ENCODE results near the gene PARP8.
"Not testable (repeated sequence)": the region's sequence is repeated elsewhere in the genome, so short reads cannot be mapped to it uniquely, and the experiment has no call there.

PARP8 gene, protein sequence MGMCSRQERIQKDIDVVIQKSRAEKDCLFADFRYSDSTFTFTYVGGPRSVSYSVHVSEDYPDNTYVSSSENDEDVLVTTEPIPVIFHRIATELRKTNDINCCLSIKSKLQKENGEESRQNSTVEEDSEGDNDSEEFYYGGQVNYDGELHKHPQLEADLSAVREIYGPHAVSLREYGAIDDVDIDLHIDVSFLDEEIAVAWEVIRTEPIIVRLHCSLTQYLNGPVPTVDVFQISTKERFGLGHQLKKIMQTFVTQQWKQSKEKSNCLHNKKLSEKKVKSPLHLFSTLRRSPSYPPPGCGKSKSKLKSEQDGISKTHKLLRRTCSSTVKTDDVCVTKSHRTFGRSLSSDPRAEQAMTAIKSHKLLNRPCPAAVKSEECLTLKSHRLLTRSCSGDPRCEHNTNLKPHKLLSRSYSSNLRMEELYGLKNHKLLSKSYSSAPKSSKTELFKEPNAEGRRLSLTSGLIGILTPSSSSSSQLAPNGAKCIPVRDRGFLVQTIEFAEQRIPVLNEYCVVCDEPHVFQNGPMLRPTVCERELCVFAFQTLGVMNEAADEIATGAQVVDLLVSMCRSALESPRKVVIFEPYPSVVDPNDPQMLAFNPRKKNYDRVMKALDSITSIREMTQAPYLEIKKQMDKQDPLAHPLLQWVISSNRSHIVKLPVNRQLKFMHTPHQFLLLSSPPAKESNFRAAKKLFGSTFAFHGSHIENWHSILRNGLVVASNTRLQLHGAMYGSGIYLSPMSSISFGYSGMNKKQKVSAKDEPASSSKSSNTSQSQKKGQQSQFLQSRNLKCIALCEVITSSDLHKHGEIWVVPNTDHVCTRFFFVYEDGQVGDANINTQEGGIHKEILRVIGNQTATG

DNA sequence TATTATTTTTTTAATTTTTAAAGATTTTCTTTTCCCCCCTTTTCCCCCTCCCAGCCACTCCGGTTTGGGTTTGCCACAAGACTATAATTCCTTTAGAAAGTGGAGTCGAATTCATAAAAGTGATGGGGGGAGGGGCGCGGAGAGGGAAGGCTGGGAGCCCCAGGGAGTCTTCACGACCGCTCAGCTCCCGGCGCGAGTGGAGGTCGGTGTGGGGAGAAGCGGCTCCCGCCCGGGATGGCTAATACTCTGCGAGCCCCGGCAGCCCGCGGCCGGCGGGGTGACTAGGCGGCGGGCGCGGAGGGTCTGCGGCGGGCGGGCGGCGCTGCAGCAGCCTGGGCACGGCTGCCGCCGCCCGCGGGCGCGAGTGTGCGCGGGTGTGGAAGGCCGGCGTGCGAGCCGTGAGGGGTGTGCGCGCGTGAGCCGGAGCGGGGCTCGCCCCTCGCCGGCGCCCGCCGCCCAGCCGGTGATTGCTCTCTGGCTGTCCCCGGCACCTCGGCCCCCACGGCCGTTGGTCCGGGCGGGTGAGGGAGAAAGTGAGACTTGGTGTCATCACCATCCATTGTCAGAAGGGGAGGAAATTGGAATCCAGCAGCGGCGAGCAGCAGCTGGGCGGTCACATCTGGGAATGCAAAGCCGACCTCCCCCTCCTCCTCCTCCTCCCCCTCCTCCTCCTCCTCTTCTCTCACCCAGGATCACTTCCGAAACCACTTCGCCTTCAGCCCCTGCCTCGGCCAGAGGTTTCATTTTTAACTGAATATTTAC, at the start of gene PARP8:
PARP8 (plus strand) TSS at position 377 of the 762 bp plus-strand sequence. CDS start 459 bp downstream, outside the sequence.
- DNase-seq: no peak

DNA sequence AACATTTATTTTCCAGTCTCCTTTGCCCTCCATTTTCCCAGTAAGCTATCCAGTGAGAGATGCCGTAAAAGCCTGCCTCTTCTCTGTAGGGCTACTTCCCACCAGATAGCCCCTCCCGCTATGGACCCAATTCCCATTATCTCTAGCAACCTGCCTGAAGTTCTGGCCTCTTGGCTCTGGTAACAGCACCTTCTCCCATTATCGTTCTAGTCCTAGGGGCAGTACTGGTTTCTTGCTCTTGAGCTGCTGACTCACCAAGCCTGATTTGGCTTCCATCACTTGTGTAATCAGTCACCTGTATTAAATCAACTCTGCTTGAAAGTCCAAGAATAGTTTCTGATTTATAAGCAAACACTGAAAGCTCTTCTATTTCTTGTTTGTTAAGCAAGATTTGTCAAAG, 42.8 kb upstream of the PARP8 start:
- DNase-seq: no peak

DNA sequence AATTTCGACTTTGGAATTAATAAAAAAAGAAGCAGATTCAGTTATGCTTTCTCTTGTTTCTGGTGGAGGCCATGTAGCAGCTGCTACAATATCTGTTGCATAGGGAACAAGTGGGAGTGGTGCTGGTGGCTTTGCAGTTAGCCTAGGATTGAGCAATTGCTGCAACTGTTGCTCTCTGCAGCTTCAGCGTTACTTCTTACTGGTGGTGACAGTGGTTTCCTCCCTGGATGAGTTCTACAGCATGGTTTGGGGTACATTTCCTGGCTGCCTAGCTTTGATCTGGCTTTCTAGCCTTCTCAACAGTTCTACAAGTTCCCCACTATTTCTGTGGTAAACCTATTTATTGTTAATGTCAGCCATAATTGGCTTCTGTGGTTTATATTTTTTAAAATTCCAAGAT, 31.6 kb upstream of the PARP8 start:
- not testable (repeated sequence) for DNase-seq

DNA sequence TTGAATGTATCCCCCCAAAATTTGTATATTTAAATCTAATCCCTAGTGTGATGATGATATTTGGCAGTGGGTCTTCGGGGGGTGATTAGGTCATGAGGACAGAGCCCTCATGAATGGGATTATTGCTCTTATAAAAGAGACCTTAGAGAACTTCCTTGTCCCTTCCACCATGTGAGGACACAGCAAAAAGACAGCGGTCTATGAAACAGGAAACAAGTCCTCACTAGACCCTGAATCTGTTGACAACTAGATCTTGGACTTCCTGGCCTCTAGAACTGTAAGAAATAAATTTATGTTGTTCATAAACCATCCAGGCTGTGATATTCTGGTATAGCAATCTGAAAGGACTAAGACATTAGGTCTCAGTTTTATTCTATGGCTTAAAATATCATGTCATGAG, 28.9 kb upstream of the PARP8 start:
- DNase-seq: not testable (repeated sequence)

DNA sequence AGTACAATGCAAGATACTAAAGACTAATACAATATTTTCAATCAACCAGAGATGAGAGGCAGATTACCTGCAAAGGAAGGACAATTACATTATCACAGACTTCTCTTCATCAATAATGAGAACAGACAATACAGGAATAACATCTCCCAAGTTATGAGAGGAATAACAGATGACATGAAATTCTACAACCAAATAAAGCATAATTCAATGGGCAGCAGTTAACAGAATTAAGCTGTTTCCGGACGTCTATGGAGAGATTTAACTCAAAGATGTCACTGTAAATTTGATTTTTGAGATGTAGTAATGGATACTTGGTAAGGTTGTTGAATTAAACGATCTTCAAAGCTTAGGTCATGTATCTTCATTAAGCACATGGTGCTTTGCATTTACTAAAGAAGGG, 19.8 kb upstream of the PARP8 start:
- no peak for DNase-seq

DNA sequence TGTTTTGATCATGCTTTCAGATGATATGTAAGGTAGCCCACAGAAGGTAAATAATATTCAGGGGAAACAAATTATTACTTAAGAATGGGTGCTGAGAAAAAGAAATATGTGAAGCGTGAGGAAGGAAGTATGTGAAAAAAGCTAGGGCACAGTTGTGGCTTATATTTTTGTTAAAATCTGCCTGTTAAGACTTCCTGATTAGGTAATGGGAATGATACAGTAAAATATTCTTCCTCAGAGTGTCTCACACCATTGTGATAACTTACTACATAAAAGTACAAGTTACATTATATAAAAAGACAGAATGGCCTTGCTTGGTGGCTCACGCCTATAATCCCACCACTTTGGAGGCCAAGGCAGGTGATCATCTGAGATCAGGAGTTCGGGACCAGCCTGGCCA, 18.7 kb upstream of the PARP8 start:
- DNase-seq: no peak

DNA sequence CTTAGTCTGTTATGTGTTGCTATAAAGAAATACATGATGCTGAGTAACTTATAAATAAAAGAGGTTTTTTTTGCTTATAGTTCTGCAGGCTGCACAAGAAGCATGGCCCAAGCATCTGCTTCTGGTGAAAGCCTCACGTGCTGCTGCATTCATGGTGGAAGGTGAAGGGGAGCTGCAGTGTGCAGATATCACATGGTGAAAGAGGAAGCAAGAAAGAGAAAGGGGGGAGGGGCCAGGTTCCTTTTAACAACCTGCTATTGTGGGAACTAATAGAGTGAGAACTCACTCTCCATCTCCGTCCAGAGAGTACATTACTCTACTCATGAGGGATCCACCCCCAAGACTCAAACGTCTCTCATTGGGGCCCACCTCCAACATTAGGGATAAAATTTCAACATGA, 12.5 kb upstream of the PARP8 start:
- DNase-seq: no peak

DNA sequence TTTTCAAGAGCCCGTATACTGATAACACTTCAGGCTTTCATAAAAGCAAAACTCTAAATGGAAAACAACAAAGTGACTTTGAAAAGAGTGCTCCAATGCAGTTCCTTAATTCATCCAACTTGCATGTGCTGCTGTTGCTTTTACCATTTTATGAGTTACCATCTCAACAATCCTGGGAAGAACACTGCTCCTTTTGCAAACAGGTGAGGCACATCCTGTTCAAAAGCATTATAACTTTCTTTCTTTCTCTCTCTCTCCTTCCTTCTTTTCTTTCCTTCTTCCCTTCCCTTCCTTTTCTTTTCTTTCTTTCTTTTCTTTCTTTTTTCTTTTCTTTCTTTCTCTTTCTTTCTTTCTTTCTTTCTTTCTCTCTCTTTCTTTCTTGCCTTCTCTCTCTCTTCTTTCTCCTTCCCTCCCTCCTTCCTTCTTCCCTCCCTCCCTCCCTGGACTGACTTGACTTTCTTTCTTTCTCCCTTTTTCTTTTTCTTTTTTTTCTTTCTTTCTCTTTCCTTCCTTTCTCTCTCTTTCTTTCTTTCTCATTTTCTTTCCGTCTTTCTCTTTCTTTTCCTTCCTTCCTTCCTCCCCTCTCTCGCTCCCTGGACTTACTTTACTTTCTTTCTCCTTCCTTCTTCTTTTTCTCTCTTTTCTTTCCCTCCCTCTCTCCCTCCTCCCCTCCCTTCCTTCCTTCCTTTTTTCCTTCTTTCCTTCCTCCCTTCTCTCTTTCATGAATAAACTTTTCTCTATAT, 11.2 kb upstream of the PARP8 start:
- DNase-seq: no peak

DNA sequence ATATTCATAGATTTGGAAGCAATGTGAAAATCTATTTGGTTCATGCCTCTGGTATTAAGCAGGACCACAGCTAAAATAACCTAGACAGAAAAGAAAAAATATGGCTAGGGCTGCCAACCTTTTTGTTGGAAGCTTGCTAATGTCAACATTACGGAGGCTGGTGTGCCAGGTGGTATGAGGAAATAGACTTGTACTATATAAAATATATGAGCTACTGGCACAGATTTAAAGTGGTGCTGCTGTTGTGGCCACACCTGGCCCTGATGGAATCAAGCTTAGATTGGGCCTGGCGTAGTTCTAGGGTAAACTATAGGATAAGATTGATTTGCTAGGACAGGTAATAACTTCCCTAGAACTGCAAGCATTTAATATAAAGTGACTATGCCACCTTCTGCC, 10.6 kb upstream of the PARP8 start:
- no peak for DNase-seq

DNA sequence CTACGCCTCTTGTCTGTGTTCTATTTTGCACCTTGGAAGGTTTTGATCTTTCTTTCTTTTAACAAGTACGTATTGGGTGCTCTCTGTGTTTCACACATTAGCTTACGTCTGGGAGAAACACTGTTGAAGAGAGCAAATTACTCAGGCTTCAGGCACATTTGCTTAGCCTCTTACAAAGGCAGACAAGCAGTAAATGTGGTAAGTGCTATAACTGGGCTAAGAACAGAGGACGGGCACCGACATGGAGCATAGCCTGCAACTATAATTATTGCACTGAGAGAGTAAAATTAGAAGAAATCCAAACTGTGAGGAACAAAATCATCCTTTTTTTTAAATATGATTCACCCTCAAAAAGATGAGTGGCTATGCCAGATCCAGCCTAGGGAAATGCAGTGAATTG, 9.4 kb upstream of the PARP8 start:
- DNase-seq: no peak

DNA sequence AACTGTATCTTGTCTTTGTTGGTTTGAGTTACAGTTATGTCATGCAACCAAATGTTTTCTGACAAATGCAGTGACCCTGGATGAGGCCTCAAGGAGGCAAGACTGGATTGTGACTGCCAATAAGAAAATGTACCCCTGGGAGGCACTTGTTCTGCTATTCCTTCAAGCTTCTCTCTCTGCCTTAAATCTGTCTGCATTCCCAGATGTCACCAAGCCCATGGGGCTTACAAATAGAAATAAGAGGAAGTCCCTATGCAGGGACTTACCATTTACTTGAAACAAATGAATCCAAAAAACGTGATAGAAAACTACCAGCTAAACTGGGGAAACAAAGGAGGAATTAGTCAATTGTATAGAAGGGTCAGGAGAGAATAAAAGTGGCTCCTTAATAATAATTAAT, 8.2 kb upstream of the PARP8 start:
- DNase-seq: no peak

DNA sequence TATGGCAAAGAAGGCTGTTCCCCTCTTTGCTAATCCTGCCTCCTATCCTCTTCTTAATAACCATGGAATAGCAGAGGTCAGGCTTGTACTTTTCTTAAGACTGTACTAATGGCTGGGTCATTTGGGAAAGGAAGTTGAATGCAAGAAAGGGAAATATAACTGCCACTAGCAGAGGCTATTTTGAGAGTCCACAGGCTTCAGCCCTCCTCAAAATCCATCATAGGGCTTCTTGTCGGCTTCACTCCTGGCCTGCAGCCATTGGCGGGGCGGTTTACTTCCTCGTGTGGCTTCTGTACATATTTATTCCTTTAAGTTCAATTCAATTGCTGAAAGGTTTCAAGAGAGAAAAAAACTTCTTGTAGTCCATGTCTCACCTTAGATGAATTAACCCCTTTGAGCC, 2.8 kb upstream of the PARP8 start:
- DNase-seq: no peak

DNA sequence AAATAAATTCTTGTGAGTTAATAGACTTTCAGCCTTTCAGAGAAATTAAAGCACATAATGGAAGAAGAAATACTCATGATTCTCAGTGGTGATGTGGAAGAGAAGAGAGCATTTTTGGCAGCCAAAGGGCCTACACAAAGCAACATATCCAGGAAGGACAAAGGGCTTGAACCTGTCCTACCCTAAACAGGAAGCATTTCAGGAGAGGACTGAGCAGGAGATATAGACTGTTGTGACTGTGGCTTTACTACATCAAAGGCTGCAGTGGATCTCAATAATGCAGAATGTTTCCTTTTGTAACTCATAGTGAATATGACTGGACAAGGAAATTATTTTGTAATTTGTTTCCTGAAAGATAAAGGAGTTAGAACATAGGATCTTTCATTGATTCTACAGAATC, 1.3 kb upstream of the PARP8 start:
- DNase-seq: no peak

DNA sequence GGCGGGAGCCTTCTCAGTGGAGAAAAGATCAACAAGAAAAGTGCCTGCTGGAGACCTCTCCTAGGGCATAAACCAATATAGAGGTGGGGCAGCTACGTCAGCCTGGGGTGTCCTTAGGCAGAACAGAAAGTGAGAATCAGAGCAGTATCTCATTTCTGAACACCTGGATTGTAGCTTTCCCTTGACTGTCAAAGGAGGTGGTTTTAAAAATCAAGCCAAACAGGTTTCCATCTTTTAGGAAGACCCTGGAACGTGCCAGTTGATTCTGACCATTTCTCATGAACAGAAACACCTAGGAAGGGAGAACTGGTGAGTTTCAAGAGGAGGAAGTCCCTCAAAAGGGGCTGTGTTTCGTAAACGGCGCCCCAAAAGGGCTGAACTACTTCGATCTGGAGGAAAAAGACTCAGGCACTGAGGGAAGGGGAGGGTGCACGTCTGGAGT, 655 bp upstream of the PARP8 start:
- not testable (repeated sequence) for DNase-seq

DNA sequence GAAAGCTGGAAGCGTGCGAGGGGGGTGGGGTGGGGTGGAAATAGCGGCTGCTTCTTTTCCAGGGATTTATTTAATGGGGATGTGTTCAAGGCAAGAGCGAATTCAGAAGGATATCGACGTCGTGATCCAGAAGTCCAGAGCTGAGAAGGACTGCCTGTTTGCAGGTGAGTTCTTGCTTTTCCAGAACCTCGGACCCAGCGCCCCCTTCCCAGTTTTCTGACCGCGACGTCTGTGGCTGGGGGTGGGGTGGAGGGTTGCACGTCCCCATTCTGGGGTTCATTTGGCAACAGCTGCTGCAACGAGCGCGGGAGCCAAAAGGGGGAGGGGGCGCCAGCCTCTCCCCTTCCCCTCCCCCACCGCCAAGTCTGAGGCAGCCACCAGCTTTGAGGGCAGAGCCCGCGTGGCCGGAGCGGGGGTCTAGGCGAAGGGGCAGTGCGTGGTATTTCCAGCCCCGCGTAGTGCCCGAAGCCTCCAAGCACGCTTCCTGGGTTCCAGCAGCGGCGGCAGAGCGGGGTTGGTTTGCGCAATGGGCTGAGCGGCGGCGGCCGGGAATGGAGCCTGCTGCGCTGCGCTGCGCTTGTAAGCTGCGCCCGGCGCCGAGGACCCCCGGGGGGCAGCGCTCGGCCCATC, 701 bp downstream of the PARP8 start:
- no peak for DNase-seq

DNA sequence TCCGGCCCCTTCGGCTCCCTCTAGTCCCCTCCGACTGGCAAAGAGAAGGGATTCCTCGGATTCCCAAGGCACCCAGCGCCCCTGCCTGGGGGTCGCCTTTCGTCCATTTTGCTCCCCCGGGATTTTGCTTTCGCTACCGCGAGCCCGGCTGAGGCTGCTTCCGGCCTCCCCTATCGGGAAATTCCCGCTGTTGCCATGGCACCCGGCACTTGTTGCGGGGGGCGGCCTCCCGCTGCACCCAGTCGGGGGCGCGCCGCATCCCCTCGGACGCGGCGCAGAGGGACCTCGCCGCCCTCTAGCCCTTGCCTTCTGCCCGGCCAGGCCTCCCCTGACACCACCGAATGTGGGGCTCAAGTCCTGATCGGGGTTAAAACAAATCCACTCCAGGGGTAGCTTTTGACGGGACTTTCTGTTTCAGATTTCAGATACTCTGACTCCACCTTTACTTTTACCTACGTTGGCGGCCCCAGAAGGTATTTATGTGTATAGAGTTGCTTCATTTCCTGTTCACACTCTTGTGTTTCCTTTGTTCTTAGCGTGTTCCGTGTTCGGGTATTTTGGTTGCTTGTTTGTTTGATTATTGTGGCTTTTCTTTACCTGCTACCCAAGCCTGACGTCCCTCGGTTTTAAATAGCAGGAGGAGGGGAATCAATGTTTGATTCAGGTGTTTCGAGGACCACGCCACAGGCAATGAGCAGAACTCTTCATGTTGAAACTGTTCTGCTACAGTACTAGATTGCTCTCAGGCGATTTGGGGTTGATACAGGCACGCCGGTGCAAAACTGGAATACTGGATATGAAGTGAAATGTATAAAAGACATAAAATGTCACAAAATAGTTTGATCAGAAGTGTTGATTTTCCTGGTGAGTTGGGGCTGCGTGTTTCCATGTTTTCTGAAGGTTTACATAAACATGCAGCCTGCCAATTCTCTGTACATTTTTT, 1.5 kb downstream of the PARP8 start:
- DNase-seq: no peak

DNA sequence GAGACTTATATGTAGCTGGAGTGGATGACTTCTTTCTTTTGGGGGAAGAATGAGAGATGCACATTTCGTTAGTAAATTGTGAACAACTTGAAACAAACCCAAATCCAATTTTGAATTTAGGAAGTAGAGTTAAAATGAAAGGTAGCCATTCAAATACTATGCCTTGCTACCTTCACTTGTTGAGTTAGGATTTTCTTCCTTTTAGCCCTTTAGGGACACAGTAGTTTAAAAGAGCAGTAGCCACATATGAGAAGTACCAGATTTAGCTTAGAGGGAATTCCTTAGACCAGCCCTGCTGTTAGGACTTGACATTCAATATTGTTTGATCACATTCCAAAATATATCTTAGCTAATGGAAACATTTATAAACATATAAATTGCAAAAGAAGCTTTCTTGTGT, 2.2 kb downstream of the PARP8 start:
- DNase-seq: not testable (repeated sequence)

DNA sequence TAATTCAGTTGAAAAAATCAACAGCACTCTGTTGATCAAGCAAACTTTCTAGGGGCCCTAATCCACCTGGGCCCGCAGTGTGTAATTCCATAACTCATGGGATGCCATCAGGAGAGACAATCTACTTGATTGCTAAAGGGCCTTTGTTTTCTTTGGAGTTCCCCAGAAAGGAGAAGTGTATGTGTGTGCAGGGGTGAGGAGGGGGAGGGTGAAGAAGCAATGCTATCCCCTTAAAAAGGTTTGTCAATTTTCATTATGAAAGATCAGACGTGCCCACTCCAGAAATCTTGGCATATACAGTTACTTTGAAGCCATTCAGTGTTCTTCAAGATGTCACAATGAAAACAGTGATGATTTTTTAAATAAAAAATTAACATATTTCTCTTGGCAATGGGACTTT, 6.2 kb downstream of the PARP8 start:
- DNase-seq: no peak

DNA sequence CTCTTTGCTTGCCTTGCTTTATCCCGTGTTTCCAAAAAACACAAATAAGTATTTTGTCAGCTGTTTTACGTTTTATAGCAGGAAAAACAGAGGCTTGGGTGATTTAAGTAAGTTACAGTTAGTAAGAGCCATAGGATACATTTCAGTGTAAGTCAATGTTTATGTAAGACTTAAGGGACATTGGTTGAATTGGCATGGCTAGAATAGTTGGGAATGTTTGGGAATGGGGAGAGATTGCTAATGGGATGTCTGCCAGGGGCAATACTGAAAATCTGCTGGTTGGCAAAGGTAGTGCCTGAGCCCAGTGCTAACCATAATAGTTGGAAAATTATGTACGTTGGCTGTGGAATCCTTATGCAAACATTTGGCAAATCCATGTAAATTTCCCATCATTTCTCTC, 7.0 kb downstream of the PARP8 start:
- not testable (repeated sequence) for DNase-seq

DNA sequence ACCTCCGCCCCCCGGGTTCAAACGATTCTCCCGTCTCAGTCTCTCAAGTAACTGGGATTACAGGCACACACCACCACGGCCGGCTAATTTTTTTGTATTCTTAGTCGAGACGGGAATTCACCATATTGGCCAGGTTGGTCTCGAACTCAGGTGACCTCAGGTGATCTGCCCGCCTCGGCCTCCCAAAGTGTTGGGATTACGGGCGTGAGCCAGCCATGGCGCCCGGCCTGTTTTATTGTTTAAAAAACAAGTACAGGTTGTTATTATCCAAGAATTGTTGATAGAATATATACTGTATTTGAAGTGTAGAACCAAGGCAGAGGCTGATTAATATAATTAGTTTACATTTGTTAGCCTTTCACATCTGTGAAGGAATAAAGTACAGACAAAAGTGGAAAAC, 8.9 kb downstream of the PARP8 start:
- DNase-seq: no peak

DNA sequence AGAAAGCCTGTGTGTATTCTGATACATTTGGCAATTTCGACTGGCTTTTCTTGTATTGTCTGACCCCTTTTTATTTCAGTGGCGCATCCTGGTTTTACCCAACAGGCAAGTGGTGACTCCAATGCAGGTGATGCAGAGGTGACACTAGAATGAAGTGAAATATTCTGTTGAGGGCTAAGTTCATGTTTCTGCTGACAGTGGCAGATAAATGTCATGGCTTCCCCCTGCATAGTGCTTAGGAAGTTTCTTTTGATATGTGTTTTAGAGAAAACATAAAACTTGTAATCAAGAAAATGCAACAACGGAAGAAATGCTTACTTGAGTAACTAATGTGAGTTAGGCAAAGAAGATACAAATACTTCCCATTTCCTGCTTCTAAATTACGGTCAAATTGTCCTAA, 13.1 kb downstream of the PARP8 start:
- not testable (repeated sequence) for DNase-seq
